A673 (cell line): ENCODE measurements around the gene TNS3.

Experiments used
- CTCF ChIP-seq: fragments of 300-800, 200-600 bp; sonication (generic); conservative IDR thresholded peaks from 2 replicates; pipeline ENCODE4 v1.5.1; 2017; ENCODE audit warnings: low read depth, mild to moderate bottlenecking, antibody characterized with exemption, low read length, moderate library complexity, mixed read lengths
- EZH2 ChIP-seq: fragments of 200-600 bp; sonication (generic); IDR thresholded peaks from 2 replicates; pipeline ENCODE4 v1.6.1; 2017; ENCODE audit warnings: borderline replicate concordance, low read depth, mild to moderate bottlenecking, mixed read lengths, antibody characterized with exemption, low read length; ENCODE audit not compliant: poor library complexity, severe bottlenecking

DNA sequence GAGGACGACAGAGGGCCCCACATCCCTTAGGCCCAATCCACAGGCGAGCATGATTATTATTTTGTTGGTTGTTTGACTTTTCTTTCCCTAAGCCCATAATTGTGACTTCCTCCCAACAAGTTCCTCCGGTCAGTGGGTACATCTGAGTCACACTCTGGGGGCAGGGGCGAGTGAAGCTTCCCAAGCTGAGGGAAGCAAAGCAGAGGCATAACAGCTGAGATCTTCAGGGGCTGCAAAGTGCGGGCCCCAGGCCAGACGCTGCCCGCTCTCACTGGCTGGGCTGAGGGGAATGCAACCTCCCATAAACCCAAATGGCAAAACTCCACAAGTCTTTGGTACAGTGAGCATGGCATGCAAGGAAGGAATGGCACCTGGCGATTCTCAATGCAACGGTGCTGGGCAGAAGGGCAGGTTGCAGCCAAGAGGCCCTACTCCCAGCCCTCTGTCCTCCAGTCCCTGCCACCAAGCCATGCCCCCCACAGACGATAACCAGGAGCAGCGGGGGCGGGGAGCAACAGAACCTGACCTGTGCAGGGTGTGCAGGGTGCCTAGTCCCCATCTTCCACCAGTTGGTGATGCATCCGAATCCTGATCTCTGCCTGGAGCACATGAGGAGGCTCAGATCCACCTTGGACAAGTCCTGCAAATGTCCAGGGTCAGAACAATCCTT lies 25.3 kb downstream of the TNS3 start:
- TF ChIP-seq CTCF (no peak), EZH2 (no peak)
